H1 (cell line): ENCODE data around the gene NFATC1.

ENCODE experiments used
- ATF2 ChIP-seq: IDR thresholded peaks from 2 replicates; pipeline ENCODE4 v1.6.1; 2012; ENCODE audit warnings: low read length, inconsistent platforms
- CEBPB ChIP-seq: IDR thresholded peaks from 2 replicates; pipeline ENCODE4 v1.6.1; 2012; ENCODE audit warnings: low read depth, low read length
- CREB1 ChIP-seq: IDR thresholded peaks from 2 replicates; pipeline ENCODE4 v1.6.1; 2012; ENCODE audit warnings: inconsistent platforms
- EP300 ChIP-seq, 2 experiments: IDR thresholded peaks; 1 replicate in 1 of 2; 2 replicates in 1 of 2; pipeline ENCODE4 v1.6.1; 2011 to 2012; ENCODE audit warnings: low read depth in 2 of 2, low read length in 2 of 2, mild to moderate bottlenecking in 2 of 2, borderline replicate concordance in 1 of 2, inconsistent platforms in 1 of 2, moderate library complexity in 1 of 2
- GABPA ChIP-seq: IDR thresholded peaks from 2 replicates; pipeline ENCODE4 v1.6.1; 2011; ENCODE audit warnings: mild to moderate bottlenecking, low read length, moderate library complexity, borderline replicate concordance; ENCODE audit not compliant: insufficient read depth
- JUN ChIP-seq: IDR thresholded peaks from 2 replicates; pipeline ENCODE4 v1.6.1; 2011; ENCODE audit warnings: low read depth, mild to moderate bottlenecking, improper control_type of control experiment, low read length
- MAFK ChIP-seq: IDR thresholded peaks from 2 replicates; pipeline ENCODE4 v1.6.1; 2012; ENCODE audit warnings: low read depth, mild to moderate bottlenecking, improper control_type of control experiment, low read length
- POLR2A ChIP-seq, 2 experiments: IDR thresholded peaks; 1 replicate in 1 of 2; 2 replicates in 1 of 2; pipeline ENCODE4 v1.6.1; 2011; ENCODE audit warnings: low read depth in 2 of 2, low read length in 2 of 2, mild to moderate bottlenecking in 2 of 2; ENCODE audit errors: control extremely low read depth in 1 of 2
- POLR2AphosphoS5 ChIP-seq: IDR thresholded peaks from 2 replicates; pipeline ENCODE4 v1.6.1; 2011; ENCODE audit warnings: low read depth, low read length
- SIRT6 ChIP-seq: IDR thresholded peaks from one replicate; pipeline ENCODE4 v1.7.1; 2012; ENCODE audit warnings: low read length, inconsistent platforms
- SP2 ChIP-seq: IDR thresholded peaks from 2 replicates; pipeline ENCODE4 v1.6.1; 2012; ENCODE audit warnings: mild to moderate bottlenecking, low read length, inconsistent platforms
- TEAD4 ChIP-seq: IDR thresholded peaks from 2 replicates; pipeline ENCODE4 v1.6.1; 2012; ENCODE audit warnings: low read depth, low read length, inconsistent platforms, mixed read lengths
- ZNF274 ChIP-seq: IDR thresholded peaks from 2 replicates; pipeline ENCODE4 v1.7.0; 2012; ENCODE audit warnings: low read length, borderline replicate concordance; ENCODE audit errors: extremely low read depth
- TF ChIP-seq, protein P1 (sequence below), 3 experiments: IDR thresholded peaks; 1 replicate in 2 of 3; 2 replicates in 1 of 3; pipeline versions ENCODE4 v1.5.1 to v1.6.1; 2011; ENCODE audit warnings: low read length in 3 of 3, mild to moderate bottlenecking in 3 of 3, inconsistent platforms in 2 of 3, low read depth in 1 of 3, moderate library complexity in 1 of 3; ENCODE audit not compliant: insufficient read depth in 1 of 3; ENCODE audit errors: control extremely low read depth in 1 of 3

GRCh38 chr18:79422022-79422782 lies 26.5 kb downstream of the NFATC1 start:
- TF ChIP-seq, protein P1, sequence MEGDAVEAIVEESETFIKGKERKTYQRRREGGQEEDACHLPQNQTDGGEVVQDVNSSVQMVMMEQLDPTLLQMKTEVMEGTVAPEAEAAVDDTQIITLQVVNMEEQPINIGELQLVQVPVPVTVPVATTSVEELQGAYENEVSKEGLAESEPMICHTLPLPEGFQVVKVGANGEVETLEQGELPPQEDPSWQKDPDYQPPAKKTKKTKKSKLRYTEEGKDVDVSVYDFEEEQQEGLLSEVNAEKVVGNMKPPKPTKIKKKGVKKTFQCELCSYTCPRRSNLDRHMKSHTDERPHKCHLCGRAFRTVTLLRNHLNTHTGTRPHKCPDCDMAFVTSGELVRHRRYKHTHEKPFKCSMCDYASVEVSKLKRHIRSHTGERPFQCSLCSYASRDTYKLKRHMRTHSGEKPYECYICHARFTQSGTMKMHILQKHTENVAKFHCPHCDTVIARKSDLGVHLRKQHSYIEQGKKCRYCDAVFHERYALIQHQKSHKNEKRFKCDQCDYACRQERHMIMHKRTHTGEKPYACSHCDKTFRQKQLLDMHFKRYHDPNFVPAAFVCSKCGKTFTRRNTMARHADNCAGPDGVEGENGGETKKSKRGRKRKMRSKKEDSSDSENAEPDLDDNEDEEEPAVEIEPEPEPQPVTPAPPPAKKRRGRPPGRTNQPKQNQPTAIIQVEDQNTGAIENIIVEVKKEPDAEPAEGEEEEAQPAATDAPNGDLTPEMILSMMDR (IDR thresholded peaks at IDR 0.05; ENCODE audit: control extremely low read depth in 1 of 3, insufficient read depth in 1 of 3, low read depth in 1 of 3, low read length in 3 of 3): no peak
- TF ChIP-seq JUN (no peak), TEAD4 (no peak), ATF2 (no peak), CEBPB (no peak), ZNF274 (no peak), SP2 (no peak), CREB1 (no peak), POLR2AphosphoS5 (no peak), SIRT6 (no peak), POLR2A (IDR thresholded peaks at IDR 0.05; ENCODE audit: control extremely low read depth in 1 of 2, low read depth in 2 of 2, low read length in 2 of 2) (no peak), MAFK (no peak), GABPA (no peak), EP300 (IDR thresholded peaks at IDR 0.05; ENCODE audit: borderline replicate concordance in 1 of 2, low read depth in 2 of 2, low read length in 2 of 2) (no peak)
